Measurements from ENCODE around the gene ODAD3. TPM values are rescaled to one million over a fixed set of nuclear protein-coding genes. Genes with fewer than 3 reads are reported as not detected.

Gene ODAD3
- total and polyA plus RNA-seq, 2 of the 13 experiments (the other 11 are each of a cell fraction or from before 2014, with no cell fraction given), result 0.04 to 0.08 TPM

- TF ChIP-seq ZHX2 (IDR thresholded peaks at IDR 0.05; ENCODE audit: low read depth) (peak; percentile 48; the same call in 1 of the 2 replicates), ZHX2 (CRISPR knock-in tag; IDR thresholded peaks at IDR 0.05; ENCODE audit: borderline replicate concordance) (peak; percentile 80; the same call in 1 of the 2 replicates), ZNF7 (CRISPR knock-in tag; IDR thresholded peaks at IDR 0.05) (no peak), SCMH1 (CRISPR knock-in tag; IDR thresholded peaks at IDR 0.05; ENCODE audit: borderline replicate concordance) (no peak), GMEB2 (CRISPR knock-in tag; IDR thresholded peaks at IDR 0.05; ENCODE audit: low read depth) (no peak), NCOA5 (CRISPR knock-in tag; IDR thresholded peaks at IDR 0.05) (no peak), CEBPG (CRISPR knock-in tag; IDR thresholded peaks at IDR 0.05) (peak; percentile 26; the same call in 1 of the 2 replicates), NCOR1 (IDR thresholded peaks at IDR 0.05; ENCODE audit: borderline replicate concordance, low read length) (no peak), XRCC5 (optimal IDR thresholded peaks at IDR 0.05; ENCODE audit: low read length) (peak; percentile 87), ZNF574 (CRISPR knock-in tag; IDR thresholded peaks at IDR 0.05) (peak; percentile 83), ZFP1 (CRISPR knock-in tag; IDR thresholded peaks at IDR 0.05) (no peak), ZNF326 (CRISPR knock-in tag; IDR thresholded peaks at IDR 0.05; ENCODE audit: borderline replicate concordance) (no peak), TEAD3 (CRISPR knock-in tag; optimal IDR thresholded peaks at IDR 0.05; ENCODE audit: borderline replicate concordance) (peak; percentile 38), SETDB1 (CRISPR knock-in tag; IDR thresholded peaks at IDR 0.05; ENCODE audit: borderline replicate concordance) (no peak), WIZ (CRISPR knock-in tag; IDR thresholded peaks at IDR 0.05) (0 out of 2 replicates have a peak, but pooled peaks have one; percentile 63), TEAD2 (CRISPR knock-in tag; IDR thresholded peaks at IDR 0.05) (0 out of 2 replicates have a peak, but pooled peaks have one; percentile 54), RELA (CRISPR knock-in tag; IDR thresholded peaks at IDR 0.05) (peak; percentile 61; the same call in 1 of the 2 replicates), FOXA3 (CRISPR knock-in tag; IDR thresholded peaks at IDR 0.05) (peak; percentile 61), ZFP91 (CRISPR knock-in tag; IDR thresholded peaks at IDR 0.05; ENCODE audit: borderline replicate concordance) (peak; percentile 75)
Measured at GRCh38 chr19:11482384-11483050, 47.6 kb upstream of the ODAD3 start (continued).
